Keratinocyte (primary cell): Measurements from ENCODE around the gene PRDM8.

Experiments
- CTCF ChIP-seq, 3 experiments: IDR thresholded peaks in 1 of 3; conservative IDR thresholded peaks in 1 of 3; optimal IDR thresholded peaks in 1 of 3; 2 replicates in 2 of 3; 3 replicates in 1 of 3; pipeline versions ENCODE3 to v1.5.1; 2011; ENCODE audit warnings: low read length in 3 of 3, mild to moderate bottlenecking in 3 of 3, moderate library complexity in 2 of 3, control low read depth in 1 of 3, inconsistent platforms in 1 of 3; ENCODE audit not compliant: insufficient read depth in 2 of 3; ENCODE audit errors: extremely low read depth in 1 of 3
- EZH2 ChIP-seq: IDR thresholded peaks from one replicate; pipeline ENCODE4 v1.6.1; 2012; ENCODE audit warnings: inconsistent platforms, mild to moderate bottlenecking, low read length, moderate library complexity

- TF ChIP-seq CTCF (optimal IDR thresholded peaks at IDR 0.05 in 1 of 3, IDR thresholded peaks at IDR 0.05 in 1 of 3, conservative IDR thresholded peaks at IDR 0.05 in 1 of 3; ENCODE audit: extremely low read depth in 1 of 3, insufficient read depth in 2 of 3, low read length in 3 of 3) (no peak), EZH2 (no peak)
Measured at GRCh38 chr4:80229128-80229527, 31.8 kb downstream of the PRDM8 start.
